Ovary (tissue), 9 donors: ENCODE data around the gene CLEC16A. TPM values are rescaled to one million over a fixed set of nuclear protein-coding genes. Genes with fewer than 3 reads are reported as not detected.

Source experiments
- DNase-seq, 5 donors: peaks; one replicate each; pipeline ENCODE4 v3.0.0-alpha.2; 2019 to 2020
- H3K27ac ChIP-seq, 2 donors: fragments of 200-600 bp; one replicate each; pipeline versions ENCODE4 v1.5.1 to v1.8.0; 2019 to 2022
- H3K27me3 ChIP-seq: fragments of 200-600 bp; one replicate; pipeline ENCODE4 v1.8.0; 2022
- H3K36me3 ChIP-seq: fragments of 200-600 bp; sonication (generic); one replicate; pipeline ENCODE4 v1.5.1; 2019
- H3K4me1 ChIP-seq: one replicate; pipeline ENCODE4 v1.8.1; 2013; ENCODE audit warnings: mild to moderate bottlenecking, moderate library complexity; ENCODE audit not compliant: insufficient read depth
- H3K4me3 ChIP-seq: fragments of 200-600 bp; sonication (generic); one replicate; pipeline ENCODE4 v1.5.1; 2017
- H3K9me3 ChIP-seq, 2 donors: fragments of 200-600 bp in 1 of 2; sonication (generic) in 1 of 2; one replicate each; pipeline versions ENCODE4 v1.5.1 to v1.8.1; 2013 to 2019; ENCODE audit warnings: mild to moderate bottlenecking in 1 of 2, moderate library complexity in 1 of 2
- CTCF ChIP-seq, 3 donors: fragments of 450-650 bp in 2 of 3; fragments of 200-600 bp in 1 of 3; IDR thresholded peaks; one replicate each; pipeline versions ENCODE4 v1.5.1 to v1.8.0; 2016 to 2022; ENCODE audit warnings: antibody characterized with exemption in 3 of 3, mild to moderate bottlenecking in 1 of 3
- EP300 ChIP-seq: sonication (generic); formaldehyde crosslinking; IDR thresholded peaks from one replicate; pipeline ENCODE4 v1.6.1; 2017; ENCODE audit warnings: antibody characterized with exemption
- POLR2A ChIP-seq: fragments of 450-650 bp; IDR thresholded peaks from one replicate; pipeline ENCODE4 v1.6.1; 2017; ENCODE audit warnings: antibody characterized with exemption, mild to moderate bottlenecking, moderate library complexity
- WGBS, 3 donors: extraction: QIAGEN DNeasy Blood & Tissue Kit in 1 of 3; methylation state at CpG; one replicate each; pipeline versions ENCODE4 v1.1.5 to v1.1.7; 2013 to 2017; 5-methylcytosine and 5-hydroxymethylcytosine counted together
- intact Hi-C, 4 donors: fragments of 100-400 bp; cut with DNase I; formaldehyde crosslinking; loops; one replicate each; pipeline versions ENCODE4 v1.11.0 to v1.15.1; 2022 to 2023
- polyA plus RNA-seq, 2 donors: library from polyadenylated mRNA; stranded (reverse); fragments of 200-250 nt in 1 of 2; fragments of 350-450 nt in 1 of 2; fragmentation: Illumina TruSeq in 1 of 2; extraction: RNeasy Lipid Tissue Mini Kit (QIAGEN cat#74804) in 1 of 2; gene quantifications; one replicate each; pipeline ENCODE4 v1.2.3, GENCODE V29; 2013 to 2014
- total RNA-seq, 7 donors: library from RNA; depleted of rRNA in 2 of 7; stranded (reverse); fragments of >200 nt in 2 of 7; fragmentation: NEBNext Ultra II Directional in 3 of 7; extraction: Animal tissue kit (Norgen Biotek cat#: 25700) in 3 of 7; gene quantifications; one replicate each; pipeline versions ENCODE4 v1.1.0 to v1.2.4, GENCODE V29; 2016 to 2023
- donor health status: DM: no; HTN: no; CAD: no; lungs with moderate emphysema.
- donor health status: DM: no; HTN: no; CAD: no.
- donor health status: Bipolar disorder and iron deficiency.
- donor health status: DM: yes; HTN: yes; CAD: no.
- donor health status: DM: no; HTN: no; CAD: no.
- donor health status: DM: yes; HTN: yes; CAD: no.

Gene CLEC16A
- total and polyA plus RNA-seq, 9 donors = 6.4 to 28.1 (median 16.5) TPM

GRCh38 chr16:10968498-10968897, 24.1 kb downstream of the CLEC16A start:
- Histone ChIP-seq H3K27ac (no peak overlapping the region), H3K4me3 (no peak overlapping the region), H3K36me3 (no peaks in the 10 kb centered on the region), H3K27me3 (no peaks in the 10 kb centered on the region), H3K9me3 (no peaks in the 10 kb centered on the region), H3K4me1 (peaks cover 7% of the 10 kb centered on the region)
- no peak for TF ChIP-seq POLR2A
- TF ChIP-seq CTCF (IDR thresholded peaks at IDR 0.05) = no peak
- intact Hi-C loops = loop anchor here in 3 of 4 donors (10.0 kb wide), 3 partner anchors 386 to 1096 kb away; no protein-coding TSS in a partner anchor
- WGBS, 3 donors = 83 to 93% (median 86%) methylated on average over 3 of the region's 3 CpGs
- DNase-seq = no peak

GRCh38 chr16:10969615-10970014, 25.3 kb downstream of the CLEC16A start:
- Histone ChIP-seq H3K4me3 (no peak overlapping the region), H3K36me3 (no peaks in the 10 kb centered on the region), H3K9me3 (no peaks in the 10 kb centered on the region), H3K27ac (no peak overlapping the region), H3K4me1 (peaks cover 7% of the 10 kb centered on the region), H3K27me3 (no peaks in the 10 kb centered on the region)
- DNase-seq = no peak
- TF ChIP-seq POLR2A = no peak
- TF ChIP-seq EP300 = no peak
- no peak for TF ChIP-seq CTCF (IDR thresholded peaks at IDR 0.05)
- intact Hi-C loops = loop anchor here (2.0 to 10.0 kb wide), 8 partner anchors 115 to 1095 kb away; partner anchors contain the start of gene SOCS1 (in 2 of the 4)
- 26 to 45% (median 39%) methylated on average over 1 of the region's 1 CpG for WGBS, 3 donors

- Histone ChIP-seq H3K27me3 (no peaks in the 10 kb centered on the region), H3K27ac (no peak overlapping the region), H3K4me3 (no peak overlapping the region), H3K36me3 (no peaks in the 10 kb centered on the region), H3K4me1 (peaks cover 7% of the 10 kb centered on the region), H3K9me3 (no peaks in the 10 kb centered on the region)
- intact Hi-C loops = loop anchor here (2.0 to 10.0 kb wide), 5 partner anchors 115 to 392 kb away; partner anchors contain the start of gene SOCS1 (in 2 of the 4)
- WGBS, 3 donors = 86 to 92% (median 90%) methylated on average over 2 of the region's 2 CpGs
- no peak for DNase-seq
- TF ChIP-seq CTCF (IDR thresholded peaks at IDR 0.05) = no peak
- TF ChIP-seq POLR2A = no peak
These were observed 25.7 kb downstream of the CLEC16A start for GRCh38 chr16:10970065-10970464.

- TF ChIP-seq POLR2A (no peak), CTCF (IDR thresholded peaks at IDR 0.05) (peak; percentile 74 to 93 (median 82))
- intact Hi-C loops = loop anchor here (2.0 to 10.0 kb wide), 5 partner anchors 113 to 391 kb away; partner anchors contain the start of gene SOCS1 (in 2 of the 4)
- peak in 4 of 5 donors; percentile 50 to 70 (median 56) for DNase-seq
- Histone ChIP-seq H3K27ac (no peak overlapping the region), H3K4me3 (no peak overlapping the region), H3K36me3 (no peaks in the 10 kb centered on the region), H3K27me3 (no peaks in the 10 kb centered on the region), H3K4me1 (peaks cover 7% of the 10 kb centered on the region), H3K9me3 (no peaks in the 10 kb centered on the region)
- WGBS, 3 donors = 14 to 15% (median 14%) methylated on average over 3 of the region's 3 CpGs
These were observed 27.2 kb downstream of the CLEC16A start for GRCh38 chr16:10971560-10971961.
